ENCODE measurements around the gene RPTOR.

RPTOR gene

DNA sequence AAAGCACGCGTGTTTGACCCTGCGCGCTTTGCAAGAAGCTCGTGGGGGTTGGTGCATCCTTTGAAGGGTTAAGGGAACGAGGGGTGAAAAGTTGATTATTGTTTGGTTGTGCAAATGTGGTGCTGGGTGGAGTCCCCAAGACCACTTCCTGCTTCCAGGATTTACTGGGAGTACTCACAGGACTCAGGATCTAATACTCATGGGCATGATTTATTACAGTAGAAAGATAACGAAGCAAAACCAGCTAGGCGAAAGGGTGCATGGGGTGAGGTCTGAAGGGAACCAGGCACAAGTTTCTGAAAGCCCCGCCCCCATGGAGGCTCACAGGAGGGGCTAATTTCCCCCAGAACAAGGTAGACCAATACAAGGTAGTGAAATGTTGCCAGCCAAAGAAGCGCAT is 58.8 kb downstream of the RPTOR start:
- in situ Hi-C loops (cut with MboI; ENCODE audit: low sequenced_read_pairs, unreplicated experiment), result no loop called here
- TF ChIP-seq, protein P1, sequence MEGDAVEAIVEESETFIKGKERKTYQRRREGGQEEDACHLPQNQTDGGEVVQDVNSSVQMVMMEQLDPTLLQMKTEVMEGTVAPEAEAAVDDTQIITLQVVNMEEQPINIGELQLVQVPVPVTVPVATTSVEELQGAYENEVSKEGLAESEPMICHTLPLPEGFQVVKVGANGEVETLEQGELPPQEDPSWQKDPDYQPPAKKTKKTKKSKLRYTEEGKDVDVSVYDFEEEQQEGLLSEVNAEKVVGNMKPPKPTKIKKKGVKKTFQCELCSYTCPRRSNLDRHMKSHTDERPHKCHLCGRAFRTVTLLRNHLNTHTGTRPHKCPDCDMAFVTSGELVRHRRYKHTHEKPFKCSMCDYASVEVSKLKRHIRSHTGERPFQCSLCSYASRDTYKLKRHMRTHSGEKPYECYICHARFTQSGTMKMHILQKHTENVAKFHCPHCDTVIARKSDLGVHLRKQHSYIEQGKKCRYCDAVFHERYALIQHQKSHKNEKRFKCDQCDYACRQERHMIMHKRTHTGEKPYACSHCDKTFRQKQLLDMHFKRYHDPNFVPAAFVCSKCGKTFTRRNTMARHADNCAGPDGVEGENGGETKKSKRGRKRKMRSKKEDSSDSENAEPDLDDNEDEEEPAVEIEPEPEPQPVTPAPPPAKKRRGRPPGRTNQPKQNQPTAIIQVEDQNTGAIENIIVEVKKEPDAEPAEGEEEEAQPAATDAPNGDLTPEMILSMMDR (IDR thresholded peaks at IDR 0.05; ENCODE audit: borderline replicate concordance, control extremely low read depth, extremely low read depth, insufficient read depth, missing control alignments), result no peak
- DNase-seq (ENCODE audit: low spot score), result no peak

DNA sequence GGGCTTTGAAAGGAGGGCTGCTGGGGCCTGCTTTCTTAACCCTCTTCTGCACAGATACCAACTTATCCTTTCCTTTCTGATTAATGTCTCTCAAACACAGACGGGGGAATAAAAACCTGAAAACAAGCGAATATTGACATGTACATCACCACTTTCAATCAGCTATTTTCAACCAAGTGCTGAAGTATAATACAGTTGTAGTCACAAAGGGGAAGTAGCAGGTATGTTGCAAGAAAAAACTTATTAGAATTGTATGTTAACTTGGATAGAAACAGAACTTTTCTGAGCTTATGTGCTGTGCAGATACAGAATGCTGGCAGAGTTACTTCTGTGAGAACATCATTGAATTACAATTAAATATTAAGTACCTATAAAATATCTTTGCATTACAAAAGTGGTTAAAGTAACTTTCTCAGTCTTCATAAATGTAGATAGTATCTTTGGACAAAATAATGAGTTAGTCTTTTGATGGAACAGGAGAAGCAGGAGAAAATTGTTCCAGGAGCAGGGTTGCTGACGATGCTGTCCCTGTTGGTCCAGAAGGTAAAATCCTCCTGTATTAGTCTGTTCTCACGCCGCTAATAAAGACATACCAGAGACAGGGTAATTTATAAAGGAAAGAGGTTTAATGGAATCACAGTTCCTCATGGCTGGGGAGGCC is 59.5 kb downstream of the RPTOR start:
- no peak for DNase-seq (ENCODE audit: low spot score)
- in situ Hi-C loops (cut with MboI; ENCODE audit: low sequenced_read_pairs, unreplicated experiment), result no loop called here
- TF ChIP-seq, protein P1 (IDR thresholded peaks at IDR 0.05; ENCODE audit: borderline replicate concordance, control extremely low read depth, extremely low read depth, insufficient read depth, missing control alignments), result no peak

DNA sequence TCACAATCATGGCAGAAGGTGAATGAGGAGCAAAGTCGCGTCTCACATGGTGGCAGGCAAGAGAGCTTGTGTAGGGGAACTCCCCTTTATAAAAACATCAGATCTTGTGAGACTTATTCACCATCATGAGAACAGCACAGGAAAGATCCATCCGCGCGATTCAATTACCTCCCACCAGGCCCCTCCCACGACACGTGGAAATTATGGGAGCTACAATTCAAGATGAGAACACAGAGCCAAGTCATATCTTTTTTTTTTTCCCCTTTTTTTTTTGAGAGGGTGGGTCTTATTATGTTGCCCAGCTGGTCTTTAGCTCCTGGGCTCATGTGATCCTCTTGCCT is 60.0 kb downstream of the RPTOR start:
- TF ChIP-seq, protein P1 (IDR thresholded peaks at IDR 0.05; ENCODE audit: borderline replicate concordance, control extremely low read depth, extremely low read depth, insufficient read depth, missing control alignments), result no peak
- in situ Hi-C loops (cut with MboI; ENCODE audit: low sequenced_read_pairs, unreplicated experiment), result no loop called here
- no peak for DNase-seq (ENCODE audit: low spot score)

DNA sequence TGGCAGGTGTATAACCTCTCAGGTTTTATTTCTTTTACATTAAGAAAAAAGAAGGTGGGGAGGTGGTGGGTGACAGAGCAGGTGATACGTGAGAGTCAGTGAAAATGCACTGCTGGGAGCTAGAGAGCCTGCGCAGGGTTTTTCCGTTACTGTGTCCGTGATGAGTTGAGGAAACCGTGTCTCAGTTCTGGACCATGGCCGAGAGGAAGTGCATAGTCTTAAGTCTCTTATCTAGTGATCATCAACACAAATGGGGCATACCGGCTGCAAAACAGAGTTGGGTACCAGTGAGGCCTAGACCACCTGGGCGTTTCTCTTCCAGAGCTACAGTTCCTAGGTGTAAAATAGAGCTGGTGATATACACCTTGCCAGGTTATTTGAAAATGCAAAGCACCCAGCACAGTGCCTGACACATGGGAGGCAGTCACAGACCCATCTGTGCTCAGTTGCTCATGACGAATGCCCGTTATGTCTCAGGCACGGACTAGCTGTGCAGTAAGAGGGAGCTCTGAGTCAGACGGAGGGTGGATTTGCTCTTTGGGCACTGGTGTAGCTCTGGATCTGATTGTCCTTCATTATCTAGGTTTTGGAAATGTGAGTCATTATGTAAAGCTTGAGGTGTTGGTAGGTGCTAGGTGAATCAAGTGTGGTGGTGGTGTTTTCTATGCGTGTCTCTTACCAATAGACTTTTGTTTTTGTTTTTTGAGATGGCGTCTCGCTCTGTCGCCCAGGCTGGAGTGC is 60.9 kb downstream of the RPTOR start:
- TF ChIP-seq, protein P1 (IDR thresholded peaks at IDR 0.05; ENCODE audit: borderline replicate concordance, control extremely low read depth, extremely low read depth, insufficient read depth, missing control alignments), result peak; percentile 8
- in situ Hi-C loops (cut with MboI; ENCODE audit: low sequenced_read_pairs, unreplicated experiment), result no loop called here
- DNase-seq (ENCODE audit: low spot score), result peak; percentile 80

DNA sequence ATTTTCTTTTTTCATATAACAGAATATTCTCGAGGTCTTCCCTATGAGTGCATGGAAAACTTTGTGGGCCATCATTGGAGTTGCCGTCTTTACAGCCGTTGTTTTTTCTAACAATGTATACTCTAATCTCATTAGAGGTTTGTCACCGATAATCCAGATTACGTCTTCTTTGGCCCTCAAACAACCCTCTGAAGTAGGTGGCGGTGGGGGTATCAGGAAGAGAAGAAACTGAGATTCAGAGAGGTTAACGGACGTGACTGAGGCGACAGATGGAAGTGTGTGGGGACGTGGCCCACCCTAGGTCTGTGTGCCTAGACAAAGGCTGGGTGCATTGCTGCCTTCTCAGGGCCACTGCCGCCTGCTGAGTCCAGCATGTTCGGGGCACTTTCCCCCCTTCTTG is 63.7 kb downstream of the RPTOR start:
- DNase-seq (ENCODE audit: low spot score), result no peak

DNA sequence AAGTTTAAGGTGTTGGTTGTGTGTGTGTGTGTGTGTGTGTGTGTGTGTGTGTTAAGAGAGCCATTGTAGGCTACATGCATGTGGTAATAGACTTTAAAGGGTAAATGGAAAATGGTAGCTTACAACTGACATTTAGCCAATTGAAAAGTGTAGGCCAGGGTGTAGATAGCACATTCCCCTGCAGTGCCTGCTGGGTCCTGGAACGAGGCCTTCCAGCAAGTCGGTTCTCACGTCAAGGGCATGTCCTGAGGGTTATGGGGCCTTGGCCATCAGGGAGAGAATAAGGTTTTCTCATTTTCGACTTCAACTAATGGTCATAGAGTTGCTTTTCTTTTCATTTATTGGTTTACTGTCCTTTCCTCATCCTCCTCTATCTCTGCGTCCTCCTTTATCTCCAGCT is 65.1 kb downstream of the RPTOR start:
- no peak for DNase-seq (ENCODE audit: low spot score)
- TF ChIP-seq, protein P1 (IDR thresholded peaks at IDR 0.05; ENCODE audit: borderline replicate concordance, control extremely low read depth, extremely low read depth, insufficient read depth, missing control alignments), result no peak
- in situ Hi-C loops (cut with MboI; ENCODE audit: low sequenced_read_pairs, unreplicated experiment), result no loop called here

More for the DNA sequence above, 63.7 kb downstream of the RPTOR start:
- TF ChIP-seq, protein P1 (IDR thresholded peaks at IDR 0.05; ENCODE audit: borderline replicate concordance, control extremely low read depth, extremely low read depth, insufficient read depth, missing control alignments), result no peak
- in situ Hi-C loops (cut with MboI; ENCODE audit: low sequenced_read_pairs, unreplicated experiment), result no loop called here

Data from GM13976 (cell line).